ENCODE measurements around the gene RHBDL1. TPM values are rescaled to one million over a fixed set of nuclear protein-coding genes. Genes with fewer than 3 reads are reported as not detected.

Gene RHBDL1
- total RNA-seq, 2 experiments from 2014 or later, result 0.49 to 0.72 TPM

- peaks cover 17% of the 10 kb centered on the region for H3K4me1 Mint-ChIP-seq
- H3K9me3 Mint-ChIP-seq, result no peaks in the 10 kb centered on the region
- H3K36me3 Mint-ChIP-seq, result peaks cover 11% of the 10 kb centered on the region
- peak overlapping the region; percentile 63 for H3K4me3 Mint-ChIP-seq
- H3K27me3 Mint-ChIP-seq, result no peaks in the 10 kb centered on the region
- peak overlapping the region; percentile 29 for H3K27ac Mint-ChIP-seq
- DNase-seq, result no peak
Measured at GRCh38 chr16:644556-644955, 30.9 kb upstream of the RHBDL1 start.

GRCh38 chr16:645852-646678 is 29.4 kb upstream of the RHBDL1 start:
- Mint-ChIP-seq H3K27ac (peak overlapping the region; percentile 11), H3K4me1 (peaks cover 17% of the 10 kb centered on the region), H3K9me3 (no peaks in the 10 kb centered on the region), H3K27me3 (no peaks in the 10 kb centered on the region), H3K4me3 (no peak overlapping the region), H3K36me3 (peaks cover 14% of the 10 kb centered on the region)
- DNase-seq, result no peak

- H3K4me3 Mint-ChIP-seq, result no peak overlapping the region
- no peaks in the 10 kb centered on the region for H3K27me3 Mint-ChIP-seq
- no peaks in the 10 kb centered on the region for H3K9me3 Mint-ChIP-seq
- H3K36me3 Mint-ChIP-seq, result peaks cover 14% of the 10 kb centered on the region
- no peak for DNase-seq
- peak overlapping the region; percentile 21 for H3K27ac Mint-ChIP-seq
- peaks cover 17% of the 10 kb centered on the region for H3K4me1 Mint-ChIP-seq
Measured at GRCh38 chr16:646679-647172, 28.7 kb upstream of the RHBDL1 start.

- no peak for DNase-seq
- Mint-ChIP-seq H3K27me3 (no peaks in the 10 kb centered on the region), H3K36me3 (peaks cover 14% of the 10 kb centered on the region), H3K9me3 (no peaks in the 10 kb centered on the region), H3K4me1 (peaks cover 17% of the 10 kb centered on the region), H3K27ac (no peak overlapping the region), H3K4me3 (no peak overlapping the region)
Measured at GRCh38 chr16:647173-647902, 28.1 kb upstream of the RHBDL1 start.

GRCh38 chr16:648071-648780 is 27.2 kb upstream of the RHBDL1 start:
- Mint-ChIP-seq H3K36me3 (peaks cover 17% of the 10 kb centered on the region), H3K27me3 (no peaks in the 10 kb centered on the region), H3K4me1 (peaks cover 15% of the 10 kb centered on the region), H3K9me3 (no peaks in the 10 kb centered on the region), H3K4me3 (peak overlapping the region; percentile 89), H3K27ac (peak overlapping the region; percentile 86)
- DNase-seq, result peak; percentile 70

- no peaks in the 10 kb centered on the region for H3K9me3 Mint-ChIP-seq
- peaks cover 12% of the 10 kb centered on the region for H3K4me1 Mint-ChIP-seq
- peak; percentile 96 for DNase-seq
- H3K27ac Mint-ChIP-seq, result peak within 1 kb of the TSS; percentile 86
- no peaks in the 10 kb centered on the region for H3K27me3 Mint-ChIP-seq
- H3K4me3 Mint-ChIP-seq, result peak within 1 kb of the TSS; percentile 89
- H3K36me3 Mint-ChIP-seq, result peaks cover 14% of the 10 kb centered on the region
Measured at GRCh38 chr16:648781-649589, 26.5 kb upstream of the RHBDL1 start, which contains the start of gene WDR90. Gene WDR90, plus strand, starts transcription at chr16:649365. Its CDS starts 52 bp downstream, at chr16:649417.

GRCh38 chr16:649631-650030 is 25.8 kb upstream of the RHBDL1 start:
- Mint-ChIP-seq H3K36me3 (peaks cover 7% of the 10 kb centered on the region), H3K4me3 (peak overlapping the region; percentile 79), H3K4me1 (peaks cover 6% of the 10 kb centered on the region), H3K27ac (peak overlapping the region; percentile 62), H3K9me3 (no peaks in the 10 kb centered on the region), H3K27me3 (no peaks in the 10 kb centered on the region)
- DNase-seq, result peak; percentile 47

GRCh38 chr16:651844-652243 is 23.6 kb upstream of the RHBDL1 start:
- Mint-ChIP-seq H3K4me1 (peaks cover 1% of the 10 kb centered on the region), H3K4me3 (no peak overlapping the region), H3K9me3 (no peaks in the 10 kb centered on the region), H3K27ac (no peak overlapping the region), H3K27me3 (no peaks in the 10 kb centered on the region), H3K36me3 (peaks cover 6% of the 10 kb centered on the region)
- no peak for DNase-seq

- no peak for DNase-seq
- Mint-ChIP-seq H3K9me3 (no peaks in the 10 kb centered on the region), H3K4me3 (no peak overlapping the region), H3K27me3 (no peaks in the 10 kb centered on the region), H3K27ac (no peak overlapping the region), H3K4me1 (no peaks in the 10 kb centered on the region), H3K36me3 (peaks cover 6% of the 10 kb centered on the region)
Measured at GRCh38 chr16:652454-653305, 22.8 kb upstream of the RHBDL1 start.

- Mint-ChIP-seq H3K27ac (no peak overlapping the region), H3K4me1 (no peaks in the 10 kb centered on the region), H3K27me3 (no peaks in the 10 kb centered on the region), H3K4me3 (no peak overlapping the region), H3K36me3 (peaks cover 6% of the 10 kb centered on the region), H3K9me3 (no peaks in the 10 kb centered on the region)
- DNase-seq, result no peak
Measured at GRCh38 chr16:654034-654433, 21.4 kb upstream of the RHBDL1 start.

- Mint-ChIP-seq H3K27ac (no peak overlapping the region), H3K4me1 (no peaks in the 10 kb centered on the region), H3K9me3 (no peaks in the 10 kb centered on the region), H3K4me3 (no peak overlapping the region), H3K27me3 (no peaks in the 10 kb centered on the region), H3K36me3 (peaks cover 4% of the 10 kb centered on the region)
- DNase-seq, result no peak
Measured at GRCh38 chr16:657487-657886, 18.0 kb upstream of the RHBDL1 start.

GRCh38 chr16:658679-659571 is 16.5 kb upstream of the RHBDL1 start:
- Mint-ChIP-seq H3K4me3 (no peak overlapping the region), H3K27me3 (no peaks in the 10 kb centered on the region), H3K9me3 (no peaks in the 10 kb centered on the region), H3K4me1 (no peaks in the 10 kb centered on the region), H3K36me3 (peaks cover 7% of the 10 kb centered on the region), H3K27ac (no peak overlapping the region)
- DNase-seq, result no peak

GRCh38 chr16:659618-660017 is 15.9 kb upstream of the RHBDL1 start:
- H3K4me1 Mint-ChIP-seq, result no peaks in the 10 kb centered on the region
- H3K27ac Mint-ChIP-seq, result no peak overlapping the region
- no peaks in the 10 kb centered on the region for H3K9me3 Mint-ChIP-seq
- DNase-seq, result no peak
- peaks cover 7% of the 10 kb centered on the region for H3K36me3 Mint-ChIP-seq
- no peak overlapping the region for H3K4me3 Mint-ChIP-seq
- no peaks in the 10 kb centered on the region for H3K27me3 Mint-ChIP-seq

All from activated naive CD8-positive, alpha-beta T cell treated with anti-CD3 and anti-CD28 coated beads for 36 hours (primary cell).